Measurements from ENCODE around the gene TMEM42. TPM values are rescaled to one million over a fixed set of nuclear protein-coding genes. Genes with fewer than 3 reads are reported as not detected.
A peak's percentile ranks its signal among the peaks of the same experiment; 100 is the strongest.

TMEM42 gene
- total and polyA plus RNA-seq, 7 donors = 6.2 to 25.7 (median 10.2) TPM

- 0 to 1% methylated on average over 25 of the region's 25 CpGs for WGBS, 2 donors
- Histone ChIP-seq H3K4me1 (peaks cover 0 to 13% (median 8%) of the 10 kb centered on the region in 4 donors), H3K36me3 (peaks cover 0 to 4% (median 0%) of the 10 kb centered on the region in 4 donors), H3K27ac (peak overlapping the region; percentile 93 to 96 (median 94)), H3K4me3 (peak overlapping the region; percentile 62 to 80 (median 71)), H3K27me3 (no peaks in the 10 kb centered on the region), H3K9me3 (no peaks in the 10 kb centered on the region)
- DNase-seq = no peak
- no peak for TF ChIP-seq POLR2AphosphoS5 (IDR thresholded peaks at IDR 0.05)
- intact Hi-C loops (cut with DNase I) = loop anchor here (1.0 to 5.0 kb wide), 3 partner anchors 101 to 150 kb away; partner anchors contain the start of genes EXOSC7, KIAA1143, KIF15 and ZDHHC3
These were observed 520 bp downstream of the TMEM42 start for GRCh38 chr3:44862226-44862637.

GRCh38 chr3:44865272-44866035 lies 3.7 kb downstream of the TMEM42 start:
- no peak overlapping the region for H3K4me3 ChIP-seq
- TF ChIP-seq EP300 (IDR thresholded peaks at IDR 0.05) (no peak), POLR2A (IDR thresholded peaks at IDR 0.05) (no peak), CTCF (IDR thresholded peaks at IDR 0.05) (no peak), POLR2AphosphoS5 (IDR thresholded peaks at IDR 0.05) (no peak)
- intact Hi-C loops (cut with DNase I) = no loop called here
- H3K27ac ChIP-seq = no peak overlapping the region
- no peaks in the 10 kb centered on the region for H3K27me3 ChIP-seq
- WGBS, 2 donors = 83 to 89% methylated on average over 7 of the region's 7 CpGs
- H3K4me1 ChIP-seq = peaks cover 0 to 13% (median 8%) of the 10 kb centered on the region in 4 donors
- H3K36me3 ChIP-seq = peaks cover 0 to 4% (median 0%) of the 10 kb centered on the region in 4 donors
- no peak for DNase-seq
- no peaks in the 10 kb centered on the region for H3K9me3 ChIP-seq

GRCh38 chr3:44867421-44868111 lies 5.9 kb downstream of the TMEM42 start:
- Histone ChIP-seq H3K27ac (no peak overlapping the region), H3K9me3 (no peaks in the 10 kb centered on the region), H3K36me3 (peaks cover 0 to 4% (median 0%) of the 10 kb centered on the region in 4 donors), H3K27me3 (no peaks in the 10 kb centered on the region), H3K4me3 (no peak overlapping the region), H3K4me1 (peaks cover 0 to 5% (median 3%) of the 10 kb centered on the region in 4 donors)
- TF ChIP-seq POLR2AphosphoS5 (IDR thresholded peaks at IDR 0.05) = no peak
- no peak for TF ChIP-seq POLR2A (IDR thresholded peaks at IDR 0.05)
- no peak for TF ChIP-seq CTCF (IDR thresholded peaks at IDR 0.05)
- no peak for TF ChIP-seq EP300 (IDR thresholded peaks at IDR 0.05)
- 87 to 93% methylated on average over 7 of the region's 7 CpGs for WGBS, 2 donors
- intact Hi-C loops (cut with DNase I) = no loop called here
- DNase-seq = no peak

GRCh38 chr3:44870375-44871061 lies 8.8 kb downstream of the TMEM42 start:
- no peak overlapping the region for H3K27ac ChIP-seq
- peaks cover 0 to 2% (median 0%) of the 10 kb centered on the region in 4 donors for H3K36me3 ChIP-seq
- no peaks in the 10 kb centered on the region for H3K9me3 ChIP-seq
- DNase-seq = no peak
- WGBS, 2 donors = 20 to 68% methylated on average over 8 of the region's 8 CpGs
- H3K4me1 ChIP-seq = no peaks in the 10 kb centered on the region
- no peak overlapping the region for H3K4me3 ChIP-seq
- intact Hi-C loops (cut with DNase I) = no loop called here
- TF ChIP-seq POLR2AphosphoS5 (IDR thresholded peaks at IDR 0.05) (no peak), EP300 (IDR thresholded peaks at IDR 0.05) (no peak), POLR2A (IDR thresholded peaks at IDR 0.05) (no peak), CTCF (IDR thresholded peaks at IDR 0.05) (no peak)
- H3K27me3 ChIP-seq = no peaks in the 10 kb centered on the region

GRCh38 chr3:44874308-44874707 lies 12.6 kb downstream of the TMEM42 start, which contains the start of gene TGM4:
Gene TGM4 (plus strand): TSS chr3:44874608. CDS start chr3:44874679, 71 bp downstream.
- intact Hi-C loops (cut with DNase I) = no loop called here
- no peaks in the 10 kb centered on the region for H3K36me3 ChIP-seq
- no peak for DNase-seq
- H3K4me1 ChIP-seq = no peaks in the 10 kb centered on the region
- WGBS, 2 donors = 75 to 91% methylated on average over 5 of the region's 5 CpGs
- no peak within 1 kb of the TSS for H3K27ac ChIP-seq
- no peaks in the 10 kb centered on the region for H3K9me3 ChIP-seq
- no peak for TF ChIP-seq EP300 (IDR thresholded peaks at IDR 0.05)
- TF ChIP-seq CTCF (IDR thresholded peaks at IDR 0.05) = no peak
- no peak for TF ChIP-seq POLR2AphosphoS5 (IDR thresholded peaks at IDR 0.05)
- TF ChIP-seq POLR2A (IDR thresholded peaks at IDR 0.05) = no peak
- H3K27me3 ChIP-seq = no peaks in the 10 kb centered on the region
- no peak within 1 kb of the TSS for H3K4me3 ChIP-seq

Measured in sigmoid colon (tissue), 7 donors.